Left lung (tissue), 10 donors: ENCODE results near the gene KLRD1. TPM values are rescaled to one million over a fixed set of nuclear protein-coding genes. Genes with fewer than 3 reads are reported as not detected.
"Not testable (repeated sequence)": the region's sequence is repeated elsewhere in the genome, so short reads cannot be mapped to it uniquely, and the experiment has no call there.

Source experiments
- ATAC-seq: fragments of 200-7000 bp; cut with Tn5 transposase; one replicate; pipeline ENCODE4 v1.9.1; 2020; ENCODE audit warnings: moderate library complexity
- DNase-seq, 4 donors: peaks; one replicate each; pipeline ENCODE4 v3.0.0-alpha.2; 2013 to 2020
- H3K27ac ChIP-seq, 2 donors: fragments of 200-600 bp; sonication (generic) in 1 of 2; one replicate each; pipeline versions ENCODE4 v1.5.0 to v1.8.0; 2020 to 2021
- H3K27me3 ChIP-seq, 2 donors: fragments of 200-600 bp; sonication (generic) in 1 of 2; one replicate each; pipeline versions ENCODE4 v1.5.0 to v1.8.0; 2020 to 2021
- H3K36me3 ChIP-seq, 2 donors: fragments of 200-600 bp; sonication (generic) in 1 of 2; one replicate each; pipeline versions ENCODE4 v1.5.0 to v1.8.0; 2020 to 2021
- H3K4me1 ChIP-seq, 2 donors: fragments of 200-600 bp; one replicate each; pipeline ENCODE4 v1.8.0; 2021
- H3K4me3 ChIP-seq, 2 donors: fragments of 200-600 bp; sonication (generic) in 1 of 2; one replicate each; pipeline versions ENCODE4 v1.5.0 to v1.8.0; 2020 to 2021; ENCODE audit warnings: mild to moderate bottlenecking in 1 of 2
- H3K9me3 ChIP-seq, 2 donors: fragments of 200-600 bp; sonication (generic) in 1 of 2; one replicate each; pipeline versions ENCODE4 v1.5.0 to v1.8.0; 2020 to 2021
- intact Hi-C, 2 donors: fragments of 100-400 bp; cut with DNase I; formaldehyde crosslinking; loops; one replicate each; pipeline versions ENCODE4 v1.11.2 to v1.14.2; 2022
- polyA plus RNA-seq, 6 donors: library from polyadenylated mRNA; unstranded; fragments of 120-200 nt; gene quantifications; one replicate each; pipeline ENCODE4 v1.2.1, GENCODE V29; 2013; ENCODE audit not compliant: insufficient read length in 6 of 6
- total RNA-seq, 2 donors: library from RNA; stranded (reverse); fragmentation: NEBNext Ultra II Directional; extraction: Animal tissue kit (Norgen Biotek cat#: 25700); gene quantifications; one replicate each; pipeline ENCODE4 v1.2.1, GENCODE V29; 2021
- TF ChIP-seq, protein P1 (sequence below), 2 donors: fragments of 200-600 bp; sonication (generic) in 1 of 2; IDR thresholded peaks; one replicate each; pipeline versions ENCODE4 v1.5.0 to v1.8.0; 2021; ENCODE audit warnings: antibody characterized with exemption in 2 of 2
- donor health status: DM: no; HTN: yes; CAD: no.
- donor health status: DM: no; HTN: no; CAD: no.

The KLRD1 gene
- total and polyA plus RNA-seq, 8 donors = 0.53 to 9.0 (median 1.9) TPM

- H3K27ac ChIP-seq = no peak overlapping the region
- TF ChIP-seq, protein P1, sequence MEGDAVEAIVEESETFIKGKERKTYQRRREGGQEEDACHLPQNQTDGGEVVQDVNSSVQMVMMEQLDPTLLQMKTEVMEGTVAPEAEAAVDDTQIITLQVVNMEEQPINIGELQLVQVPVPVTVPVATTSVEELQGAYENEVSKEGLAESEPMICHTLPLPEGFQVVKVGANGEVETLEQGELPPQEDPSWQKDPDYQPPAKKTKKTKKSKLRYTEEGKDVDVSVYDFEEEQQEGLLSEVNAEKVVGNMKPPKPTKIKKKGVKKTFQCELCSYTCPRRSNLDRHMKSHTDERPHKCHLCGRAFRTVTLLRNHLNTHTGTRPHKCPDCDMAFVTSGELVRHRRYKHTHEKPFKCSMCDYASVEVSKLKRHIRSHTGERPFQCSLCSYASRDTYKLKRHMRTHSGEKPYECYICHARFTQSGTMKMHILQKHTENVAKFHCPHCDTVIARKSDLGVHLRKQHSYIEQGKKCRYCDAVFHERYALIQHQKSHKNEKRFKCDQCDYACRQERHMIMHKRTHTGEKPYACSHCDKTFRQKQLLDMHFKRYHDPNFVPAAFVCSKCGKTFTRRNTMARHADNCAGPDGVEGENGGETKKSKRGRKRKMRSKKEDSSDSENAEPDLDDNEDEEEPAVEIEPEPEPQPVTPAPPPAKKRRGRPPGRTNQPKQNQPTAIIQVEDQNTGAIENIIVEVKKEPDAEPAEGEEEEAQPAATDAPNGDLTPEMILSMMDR (IDR thresholded peaks at IDR 0.05) = no peak
- intact Hi-C loops = no loop called here
- peaks cover 0 to 3% of the 10 kb centered on the region in 2 donors for H3K9me3 ChIP-seq
- no peaks in the 10 kb centered on the region for H3K27me3 ChIP-seq
- H3K36me3 ChIP-seq = no peaks in the 10 kb centered on the region
- DNase-seq (no peak), ATAC-seq (no peak)
- no peak overlapping the region for H3K4me3 ChIP-seq
- no peaks in the 10 kb centered on the region for H3K4me1 ChIP-seq
These were observed 2.3 kb upstream of the KLRD1 start for GRCh38 chr12:10305411-10305810.

- ATAC-seq = no peak
- TF ChIP-seq, protein P1 (IDR thresholded peaks at IDR 0.05) = no peak
- Histone ChIP-seq H3K9me3 (no peaks in the 10 kb centered on the region), H3K27me3 (no peaks in the 10 kb centered on the region), H3K4me3 (no peak overlapping the region), H3K4me1 (no peaks in the 10 kb centered on the region), H3K36me3 (no peaks in the 10 kb centered on the region), H3K27ac (no peak overlapping the region)
- intact Hi-C loops = no loop called here
- DNase-seq = no peak
These were observed 3.5 kb downstream of the KLRD1 start for GRCh38 chr12:10310926-10311720.

- Histone ChIP-seq H3K27ac (no peak overlapping the region), H3K4me3 (no peak overlapping the region), H3K4me1 (no peaks in the 10 kb centered on the region), H3K27me3 (no peaks in the 10 kb centered on the region), H3K9me3 (no peaks in the 10 kb centered on the region), H3K36me3 (no peaks in the 10 kb centered on the region)
- DNase-seq (no peak), ATAC-seq (no peak)
- TF ChIP-seq, protein P1 (IDR thresholded peaks at IDR 0.05) = no peak
- intact Hi-C loops = no loop called here
These were observed 11.7 kb downstream of the KLRD1 start for GRCh38 chr12:10319388-10319787.

DNA sequence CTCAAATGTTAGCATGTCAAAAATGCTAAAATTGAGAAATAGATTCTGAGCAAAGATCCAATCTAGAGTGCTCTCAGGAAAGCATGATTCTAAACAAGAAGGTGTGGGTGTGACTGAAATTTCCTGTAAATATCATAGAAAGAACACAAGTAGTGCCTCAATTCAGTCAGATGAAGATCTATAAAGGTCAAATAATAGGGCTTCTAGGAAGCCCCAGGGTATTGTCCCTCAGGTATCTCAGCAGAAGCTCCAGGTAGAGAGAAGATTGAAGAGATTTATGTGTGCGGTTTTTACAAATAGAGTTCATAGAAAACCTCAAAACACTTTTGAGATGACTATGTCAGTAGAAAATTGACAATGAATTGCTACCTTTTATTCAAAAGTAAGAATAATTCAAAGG lies 13.0 kb downstream of the KLRD1 start:
- ATAC-seq = no peak
- no peaks in the 10 kb centered on the region for H3K9me3 ChIP-seq
- intact Hi-C loops = loop anchor here in 1 of 2 donors (10.0 kb wide), 1 partner anchor 234 kb away; no protein-coding TSS in a partner anchor
- H3K4me1 ChIP-seq = no peaks in the 10 kb centered on the region
- no peak overlapping the region for H3K27ac ChIP-seq
- DNase-seq = no peak
- no peaks in the 10 kb centered on the region for H3K27me3 ChIP-seq
- no peaks in the 10 kb centered on the region for H3K36me3 ChIP-seq
- TF ChIP-seq, protein P1 (IDR thresholded peaks at IDR 0.05) = no peak
- no peak overlapping the region for H3K4me3 ChIP-seq

- not testable (repeated sequence) for H3K4me3 ChIP-seq, ATAC-seq, DNase-seq, H3K4me1 ChIP-seq, H3K36me3 ChIP-seq, H3K27ac ChIP-seq, H3K27me3 ChIP-seq, H3K9me3 ChIP-seq
- intact Hi-C loops = loop anchor here in 1 of 2 donors (10.0 kb wide), 1 partner anchor 226 kb away; no protein-coding TSS in a partner anchor
These were observed 21.0 kb downstream of the KLRD1 start for GRCh38 chr12:10328691-10329090.
